Suppressor macrophage treated with lipopolysaccharide for 4 hours (primary cell): ENCODE measurements around the gene LUM.
"Not testable (repeated sequence)": the region's sequence is repeated elsewhere in the genome, so short reads cannot be mapped to it uniquely, and the experiment has no call there.

ENCODE experiments used
- DNase-seq: peaks from one replicate; pipeline ENCODE4 v3.0.0-alpha.2; 2020

The LUM gene

DNA sequence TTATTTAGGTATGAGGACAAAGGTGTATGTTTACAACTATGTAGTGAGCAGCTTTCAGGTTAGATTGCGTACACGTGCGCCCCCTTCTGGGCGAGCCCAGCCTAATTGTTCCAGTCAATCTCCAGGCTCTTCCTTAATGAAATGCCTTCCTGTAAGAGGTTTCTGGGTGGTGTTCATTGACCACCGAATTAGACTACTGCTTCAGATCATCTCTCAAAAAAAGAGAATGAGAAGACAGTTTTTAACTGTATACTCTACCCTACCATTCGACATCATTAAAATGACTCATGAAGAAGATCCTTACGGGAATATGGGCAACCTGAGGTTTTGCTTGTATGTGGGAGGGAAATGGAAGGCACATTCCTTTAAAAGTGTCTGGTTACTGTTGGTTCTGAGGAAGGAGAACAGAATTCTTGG lies 2.1 kb downstream of the LUM start:
- DNase-seq = peak; percentile 59

DNA sequence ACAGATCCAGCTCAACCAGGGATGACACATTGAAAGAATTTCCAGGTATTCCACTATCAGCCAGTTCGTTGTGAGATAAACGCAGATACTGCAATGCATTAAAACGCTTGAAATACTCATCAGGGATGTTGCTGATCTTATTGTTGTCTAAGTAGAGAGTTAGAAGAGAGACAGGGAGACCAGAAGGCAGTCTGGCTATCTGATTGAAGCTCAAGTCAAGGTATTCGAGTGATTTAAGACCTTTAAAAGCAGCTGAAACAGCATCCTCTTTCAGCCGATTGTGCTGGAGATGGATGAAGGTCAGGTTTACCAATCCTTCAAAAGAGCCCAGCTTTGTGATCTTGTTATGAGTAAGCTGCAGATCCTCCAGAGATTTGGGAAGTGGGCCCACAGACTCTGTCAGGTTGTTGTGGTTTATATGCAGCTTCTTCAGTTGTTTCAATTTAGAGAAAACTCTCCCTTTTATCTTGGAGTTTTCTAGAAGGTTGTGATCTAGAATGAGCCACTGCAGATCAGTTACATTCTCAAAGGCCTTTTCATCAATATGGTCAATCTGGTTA lies 3.0 kb downstream of the LUM start:
- no peak for DNase-seq

DNA sequence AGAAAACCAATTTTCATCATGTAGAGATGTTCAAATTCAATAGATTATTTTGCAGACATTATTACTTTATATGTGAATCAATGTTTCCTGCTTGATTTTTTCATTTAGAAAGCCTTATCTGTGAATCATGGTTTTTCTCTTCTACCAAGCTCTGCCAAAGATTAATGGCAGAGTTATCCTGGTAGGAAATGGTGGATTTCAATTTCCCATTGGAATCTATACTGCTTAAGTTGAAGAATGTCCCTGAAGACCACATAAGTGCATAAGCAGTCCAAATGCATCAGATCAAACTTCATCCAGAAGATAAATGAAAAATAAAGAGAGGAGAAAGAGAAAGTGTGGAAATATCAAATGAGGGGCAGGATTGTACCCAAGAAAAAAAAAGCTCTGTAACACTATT lies 5.0 kb downstream of the LUM start:
- no peak for DNase-seq

DNA sequence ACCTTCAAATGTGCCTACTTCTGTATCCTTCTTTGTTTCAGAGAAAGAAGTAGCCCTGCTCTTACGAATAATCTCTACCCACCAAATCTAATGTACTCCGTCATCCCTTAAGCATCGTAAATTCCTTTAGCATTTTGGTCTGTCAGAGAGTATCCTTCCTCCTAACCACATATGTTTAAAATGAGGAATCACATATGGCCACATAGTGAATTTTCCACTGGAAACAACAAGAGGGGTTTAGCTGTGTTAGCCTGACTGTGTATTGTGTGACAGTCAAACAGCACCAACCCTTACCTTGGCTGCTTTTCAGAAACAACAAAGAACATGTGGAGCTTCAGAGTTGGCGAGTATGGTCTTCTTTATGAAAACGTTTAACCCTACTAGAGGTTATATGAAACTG lies 5.5 kb downstream of the LUM start:
- no peak for DNase-seq

DNA sequence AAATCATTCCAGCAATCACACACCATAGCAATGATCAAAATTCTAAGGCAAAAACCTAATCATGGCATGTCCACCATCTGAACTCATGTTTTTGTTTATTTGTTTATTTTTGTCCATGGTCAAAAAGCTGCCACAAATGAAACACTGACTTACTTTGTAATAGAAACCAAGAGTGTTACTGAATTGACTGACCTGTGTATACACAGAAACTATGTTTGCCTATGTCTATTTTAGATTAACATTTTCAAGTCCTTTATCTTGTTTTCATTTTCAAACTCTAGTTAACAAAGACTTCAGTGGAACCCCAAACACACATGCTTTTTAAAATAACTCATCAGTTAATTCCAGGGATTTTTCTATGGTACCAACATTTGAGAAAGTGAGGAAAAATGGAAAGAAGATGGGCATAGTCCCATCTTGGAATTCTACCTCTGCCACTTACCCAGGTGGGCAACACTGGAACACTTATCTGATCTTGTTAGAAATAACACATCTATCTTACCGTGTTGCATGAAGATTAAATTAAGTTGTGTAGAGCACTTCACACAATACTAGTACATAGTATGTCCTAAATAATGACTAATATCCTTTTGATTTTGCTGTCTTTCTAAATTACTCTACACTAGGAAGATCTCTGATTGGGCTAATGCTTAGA lies 6.4 kb downstream of the LUM start:
- DNase-seq = no peak

DNA sequence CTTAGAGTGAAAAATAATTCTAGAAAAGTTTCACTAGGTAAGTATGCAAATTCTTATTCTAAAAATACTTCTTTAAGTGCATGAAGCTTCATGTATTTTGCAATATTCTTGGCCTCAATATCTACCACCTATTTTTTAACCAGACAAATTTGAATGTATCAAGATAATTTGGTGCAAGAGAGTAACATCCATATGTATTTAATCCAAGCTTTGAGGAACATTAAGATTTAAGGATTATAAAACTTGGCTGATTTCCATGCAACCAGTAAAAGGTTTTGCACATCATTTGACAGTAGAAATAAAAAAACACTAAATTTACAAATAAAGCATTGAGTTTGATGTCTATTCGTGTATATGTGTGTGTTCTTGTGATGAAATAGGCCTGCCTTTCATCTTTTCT lies 7.7 kb downstream of the LUM start:
- DNase-seq = no peak

DNA sequence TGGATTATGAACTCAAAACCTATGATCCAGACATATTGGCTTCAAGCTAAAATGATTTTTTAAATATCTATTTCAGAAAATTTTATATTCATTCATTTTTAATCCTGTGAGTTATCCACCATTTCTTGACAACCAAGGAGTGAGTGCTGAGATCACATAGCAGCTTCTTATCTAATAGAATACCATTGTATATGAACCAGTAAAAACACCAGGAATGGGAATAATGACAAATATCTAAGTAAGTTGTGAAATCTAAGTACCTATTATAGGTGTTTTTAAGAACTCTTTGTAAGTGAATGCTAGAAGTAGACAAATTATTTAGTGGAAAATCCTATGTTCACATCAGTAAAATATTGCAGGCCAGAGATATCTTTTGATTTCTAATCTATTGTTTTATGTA lies 8.2 kb downstream of the LUM start:
- no peak for DNase-seq

DNA sequence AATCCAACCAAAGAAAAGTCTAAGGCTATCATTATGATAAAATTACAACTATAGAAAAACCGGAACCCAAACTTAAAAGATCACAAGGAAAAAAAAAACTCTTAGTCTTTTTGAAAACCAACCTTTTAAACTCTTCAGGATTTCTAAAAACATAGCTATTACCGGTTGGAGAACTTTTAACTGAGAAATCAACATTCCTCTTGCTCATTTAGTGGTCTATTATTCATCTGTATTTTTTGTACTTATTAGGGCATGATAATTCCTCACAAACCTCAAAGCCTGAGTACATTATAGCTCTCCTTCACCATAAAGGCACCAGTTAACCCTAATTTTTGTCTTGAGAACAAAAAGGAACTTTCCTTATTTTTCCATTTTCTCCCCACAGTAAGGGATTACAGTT lies 10.4 kb downstream of the LUM start:
- DNase-seq = no peak

DNA sequence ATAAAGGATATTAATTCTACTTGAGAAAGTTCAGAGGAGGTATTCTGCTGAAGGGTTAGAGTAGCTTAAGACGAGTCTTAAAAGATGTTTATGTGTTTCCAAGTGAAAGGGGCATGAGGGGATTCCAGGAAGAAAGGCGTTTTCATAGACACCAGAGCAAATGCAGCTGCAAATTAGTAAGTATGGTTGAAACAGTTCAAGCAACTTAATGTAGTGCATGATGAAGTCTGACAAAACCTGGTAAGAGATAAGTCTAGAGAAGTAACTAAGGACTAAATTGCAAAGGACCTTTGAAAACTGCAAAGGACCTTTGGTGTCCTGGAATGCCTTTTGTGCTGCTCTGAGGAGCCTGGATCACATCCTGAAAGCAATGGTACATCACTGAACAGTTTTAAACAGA lies 11.5 kb downstream of the LUM start:
- DNase-seq = no peak

DNA sequence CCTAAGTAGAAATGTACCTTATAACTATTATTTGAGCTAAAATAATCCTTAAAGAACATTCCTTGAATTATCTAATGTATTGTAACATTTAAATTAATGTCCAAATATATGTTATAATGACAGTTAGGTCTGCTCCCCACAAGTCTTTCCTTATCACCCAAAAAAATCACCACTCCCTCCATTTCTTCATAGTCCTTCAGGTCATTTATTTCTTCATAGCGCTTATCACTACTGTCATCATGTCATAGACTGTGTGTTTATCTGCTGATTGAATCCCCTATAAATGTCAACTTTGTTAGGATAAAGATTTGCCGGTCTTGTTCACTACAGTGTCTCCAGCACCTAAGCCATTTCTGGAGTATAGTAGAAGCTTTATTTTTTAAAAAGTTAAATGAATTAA lies 12.0 kb downstream of the LUM start:
- no peak for DNase-seq

DNA sequence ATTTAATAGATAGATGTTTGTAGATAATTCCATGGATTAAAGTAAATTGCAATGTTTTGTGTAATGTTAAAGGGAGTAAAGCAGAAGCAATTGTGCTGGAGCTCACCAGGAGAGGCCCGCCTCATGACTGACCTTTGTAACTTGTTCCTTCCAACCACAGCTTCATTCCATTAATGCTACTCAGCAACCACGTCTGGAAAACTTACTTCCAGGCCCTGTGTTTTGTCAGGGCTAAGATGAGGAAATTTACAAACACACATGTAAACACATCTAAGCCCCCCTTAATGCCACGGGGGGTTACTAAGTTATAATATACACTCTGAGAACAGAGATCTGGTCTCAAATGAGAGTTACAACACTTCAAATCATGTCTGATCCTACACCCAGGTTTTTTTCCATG lies 12.4 kb downstream of the LUM start:
- DNase-seq = no peak

DNA sequence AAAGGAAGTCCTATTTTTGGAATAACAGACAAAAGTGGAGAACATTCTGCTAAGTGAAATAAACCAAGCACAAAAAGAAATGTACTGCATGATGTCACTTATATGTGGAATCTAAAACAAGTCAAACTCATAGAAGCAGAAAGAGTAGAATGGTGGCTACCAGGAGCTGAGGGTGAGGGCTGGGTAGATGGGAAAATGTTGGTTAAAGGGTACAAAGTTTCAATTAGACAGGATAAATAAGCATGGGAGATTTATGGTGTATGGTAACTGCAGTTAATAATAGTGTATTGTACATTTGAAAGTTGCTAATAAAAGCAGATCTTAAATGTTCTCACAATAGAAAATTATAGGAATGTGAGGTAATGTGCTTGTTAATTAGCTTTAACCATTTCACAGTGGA lies 12.8 kb downstream of the LUM start:
- DNase-seq = no peak

DNA sequence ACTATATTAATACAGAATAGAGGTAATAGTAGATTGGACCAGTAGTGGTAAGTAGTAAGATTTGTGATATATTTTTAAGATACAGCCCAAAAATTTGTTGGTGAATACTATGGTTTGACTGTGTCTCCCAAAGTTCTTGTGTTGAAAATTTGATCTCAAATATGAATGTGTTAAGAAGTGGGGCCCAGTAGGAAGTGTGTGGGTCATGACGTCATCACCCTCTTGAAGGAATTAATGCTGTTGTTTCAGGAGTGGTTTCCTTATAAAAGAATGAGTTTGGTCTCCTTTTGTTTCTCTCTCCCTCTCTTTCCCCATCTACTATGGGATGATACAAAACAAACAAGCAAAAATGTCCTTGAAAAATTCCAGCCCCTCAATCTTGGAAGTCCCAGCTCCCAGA lies 16.3 kb downstream of the LUM start:
- DNase-seq = no peak

DNA sequence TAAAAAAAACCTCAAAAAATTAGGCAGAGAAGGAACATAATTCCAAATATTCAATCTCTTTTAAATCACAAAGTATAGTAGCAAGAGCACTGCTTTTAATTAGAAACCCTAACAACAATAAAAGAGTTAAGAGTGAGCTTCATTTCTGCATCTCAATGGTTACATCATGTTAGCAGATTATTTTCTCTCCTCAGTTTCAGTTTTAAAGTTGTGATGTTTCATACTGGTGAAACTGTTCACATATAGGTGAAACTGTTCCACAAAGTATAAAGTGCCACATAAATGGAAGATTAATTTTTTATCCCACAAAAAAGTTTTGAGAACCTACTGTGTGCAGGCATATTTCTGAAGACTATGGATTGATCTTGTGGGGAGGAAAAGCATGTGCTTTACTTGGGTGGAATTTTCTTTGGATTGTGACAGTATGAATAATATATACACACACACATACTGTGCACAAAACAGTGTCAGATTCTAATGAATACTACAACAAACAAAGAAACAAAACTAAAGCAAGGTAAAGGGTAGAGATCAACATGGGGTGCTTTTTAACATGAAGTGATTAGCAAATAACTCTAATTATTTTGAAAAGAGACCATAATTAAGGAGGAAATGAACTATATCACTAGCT lies 17.1 kb downstream of the LUM start:
- no peak for DNase-seq

DNA sequence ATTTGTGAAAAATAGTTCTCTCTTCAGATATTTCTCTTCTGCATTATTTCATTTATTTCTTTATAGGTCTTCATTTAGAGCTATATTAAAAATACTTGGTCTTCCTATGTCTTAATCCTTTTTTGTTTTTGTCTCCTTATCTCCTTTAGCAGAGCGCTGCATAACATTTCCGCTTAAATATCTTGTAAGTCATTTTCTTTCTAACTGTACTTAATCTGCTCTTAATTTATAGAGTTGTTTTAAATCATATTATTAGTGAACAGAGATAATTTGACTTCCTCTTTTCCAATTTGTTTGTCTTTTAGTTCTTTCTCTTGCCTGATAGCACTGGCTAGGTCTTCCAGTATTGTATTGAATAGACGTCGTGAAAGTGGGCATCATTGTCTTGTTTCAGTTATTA lies 18.0 kb downstream of the LUM start:
- no peak for DNase-seq

DNA sequence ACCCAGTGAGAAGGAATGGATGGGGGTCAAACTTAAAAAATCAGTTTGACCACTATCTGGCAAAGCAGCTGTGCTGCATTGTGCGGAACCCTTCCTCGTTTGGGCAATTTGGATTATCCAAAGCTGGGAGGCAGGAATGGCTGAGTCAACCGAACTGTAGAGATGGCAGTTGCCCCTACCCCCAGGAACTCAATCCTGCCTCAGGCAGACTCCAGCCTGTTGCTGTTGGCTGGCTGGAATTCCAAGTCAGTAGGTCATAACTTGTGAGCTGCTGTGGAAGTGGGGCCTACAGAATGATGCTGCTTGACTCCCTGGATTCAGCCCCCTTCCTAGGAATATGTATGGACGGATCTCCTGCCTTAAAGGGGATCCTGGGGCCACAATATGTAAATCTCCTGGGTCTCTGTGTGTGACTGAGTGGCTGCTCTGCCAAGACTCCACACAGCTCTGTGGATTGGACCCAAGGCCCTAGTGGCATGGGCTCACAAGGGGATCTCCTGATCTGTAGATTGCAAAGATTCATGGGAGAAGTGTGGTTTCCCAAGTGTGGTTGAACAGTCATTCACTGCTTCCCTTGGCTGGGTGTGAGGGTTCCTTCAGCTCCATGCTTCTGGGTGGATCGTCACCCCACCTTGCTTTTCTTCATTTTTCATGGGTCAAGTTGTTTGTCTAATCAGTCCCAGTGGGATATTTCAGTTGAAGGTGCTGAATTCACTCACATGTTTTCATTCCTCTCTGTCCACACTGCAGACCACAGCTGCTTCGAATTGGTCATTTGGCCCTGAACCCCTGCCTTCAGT lies 19.2 kb downstream of the LUM start:
- DNase-seq = no peak

DNA sequence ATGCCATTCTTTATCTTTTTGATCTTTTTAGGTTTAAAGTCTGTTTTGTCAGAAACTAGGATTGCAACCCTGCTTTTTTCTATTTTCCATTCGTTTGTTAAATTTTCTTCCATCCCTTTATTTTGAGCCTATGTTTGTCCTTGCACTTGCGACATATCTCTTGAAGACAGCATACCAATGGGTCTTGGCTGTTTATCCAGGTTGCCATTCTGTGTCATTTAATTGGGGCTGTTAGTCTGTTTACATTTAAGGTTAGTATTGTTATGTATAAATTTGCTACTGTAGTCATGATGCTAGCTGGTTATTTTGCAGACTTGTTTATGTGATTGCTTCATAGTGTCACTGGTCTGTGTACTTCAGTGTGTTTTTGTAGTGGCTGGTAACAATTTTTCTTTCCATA lies 21.3 kb downstream of the LUM start:
- not testable (repeated sequence) for DNase-seq

DNA sequence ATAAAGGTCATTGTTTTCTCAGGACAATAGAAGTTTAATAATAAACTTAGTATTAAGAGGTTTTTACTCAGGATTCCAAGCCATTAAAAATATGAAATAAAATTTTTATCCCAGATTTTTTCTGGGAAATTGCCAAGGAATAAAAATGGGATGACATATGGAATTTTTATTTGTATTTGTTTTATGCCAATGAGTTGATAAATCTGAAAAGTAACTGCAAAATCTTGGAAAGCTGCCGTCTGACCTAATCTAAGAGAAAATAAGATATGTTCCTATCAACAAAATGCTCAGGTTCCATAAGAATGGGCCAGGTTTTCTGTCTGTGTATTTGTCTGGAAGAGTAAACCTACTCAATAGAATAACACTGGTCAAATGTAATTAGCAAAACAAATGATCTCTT lies 31.3 kb downstream of the LUM start:
- no peak for DNase-seq

DNA sequence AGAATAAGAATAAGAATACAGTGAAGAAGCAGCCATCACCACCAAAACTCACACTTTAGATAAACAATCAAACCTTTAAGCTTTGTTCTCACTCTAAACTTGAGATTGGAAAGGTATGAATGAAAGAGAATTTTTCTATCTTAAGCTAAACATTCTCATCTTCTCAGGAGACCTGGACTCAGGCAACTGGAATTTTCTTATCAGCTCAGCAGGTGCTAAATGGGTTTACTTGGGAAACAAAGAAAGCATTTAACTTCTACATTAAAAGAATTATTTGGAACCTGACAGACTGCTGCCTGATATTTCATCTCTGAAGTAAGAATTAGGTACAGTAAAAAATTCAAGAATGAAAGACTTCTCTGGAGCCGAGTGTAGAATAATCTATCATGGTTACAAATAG lies 32.8 kb downstream of the LUM start:
- no peak for DNase-seq

DNA sequence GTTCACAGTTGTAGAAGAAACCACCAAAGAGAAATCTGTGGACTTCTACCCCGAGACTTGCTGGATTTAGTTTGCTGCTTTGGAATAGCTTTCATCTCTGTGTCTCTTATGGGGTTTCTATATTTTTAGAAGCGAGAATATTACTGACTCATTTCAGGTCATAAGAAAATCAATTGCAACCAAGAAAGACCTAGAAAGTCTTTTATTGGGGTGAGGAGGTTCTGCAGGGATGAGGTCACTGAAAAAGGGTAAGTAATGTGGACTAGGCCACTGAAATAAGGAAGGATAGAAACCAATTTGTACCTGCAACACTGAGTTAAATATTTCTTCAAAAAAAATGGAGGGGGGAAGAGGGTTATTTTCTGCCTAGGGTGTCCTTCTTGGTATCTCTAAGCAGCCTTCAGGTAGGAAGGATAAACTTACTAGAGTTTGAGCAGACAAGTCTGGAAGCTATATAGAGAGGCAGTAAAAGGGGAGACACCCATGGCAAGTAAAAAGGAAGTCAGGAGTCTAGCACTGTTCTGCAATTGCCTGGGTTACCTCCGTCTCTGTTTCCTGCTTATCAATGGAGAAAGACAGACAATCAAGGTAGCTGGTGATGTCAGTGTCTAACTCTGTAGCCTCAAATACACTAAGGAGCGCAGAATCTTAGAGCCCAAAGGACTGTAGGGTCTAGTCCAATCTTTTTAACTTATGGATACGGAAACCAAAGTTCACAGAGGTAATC lies 33.9 kb downstream of the LUM start:
- DNase-seq = no peak

DNA sequence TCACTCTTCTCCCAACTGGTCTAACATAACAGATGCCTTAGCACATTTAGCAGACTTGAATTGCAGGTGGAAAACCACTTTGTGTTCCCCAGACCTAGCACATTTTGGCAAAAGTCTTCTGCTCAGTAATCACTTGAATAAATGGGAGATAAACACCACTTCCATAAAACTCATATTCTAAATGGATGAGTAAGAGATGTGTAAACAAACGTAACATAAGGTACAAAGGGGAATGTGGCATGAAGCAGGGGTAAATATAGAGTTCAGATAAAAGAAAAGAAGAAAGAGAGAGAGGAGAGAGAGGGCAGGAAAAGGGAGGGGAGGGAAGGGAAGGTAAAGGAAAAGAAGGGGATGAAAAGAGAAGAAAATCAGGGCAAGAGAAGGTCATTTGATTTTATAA lies 36.4 kb downstream of the LUM start:
- no peak for DNase-seq

DNA sequence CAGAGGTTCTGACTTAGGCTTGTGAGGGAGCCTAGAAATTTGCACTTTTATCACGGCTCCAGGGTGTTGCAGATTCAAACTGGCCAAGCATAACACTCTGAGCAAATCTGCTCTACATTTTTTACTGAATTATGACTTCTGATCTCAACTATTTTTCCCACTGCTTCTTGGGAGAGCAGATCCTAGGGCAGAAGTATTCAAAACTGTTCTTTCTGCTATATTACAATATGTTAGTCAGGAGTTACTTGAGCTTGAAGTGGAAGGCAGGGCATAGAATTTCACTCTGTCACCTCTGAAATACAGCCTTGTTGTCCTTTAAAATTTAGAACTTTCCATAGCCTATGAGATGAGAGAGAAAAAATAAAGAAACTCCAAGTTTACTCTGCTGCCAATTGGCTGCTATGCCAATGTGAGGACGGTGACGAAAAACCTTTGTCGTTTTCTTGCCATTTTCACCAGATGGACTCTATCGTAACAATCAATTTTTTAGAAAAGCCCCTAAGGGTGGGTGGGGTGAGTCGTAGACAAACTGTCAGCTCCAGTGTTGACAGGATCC lies 37.1 kb downstream of the LUM start:
- DNase-seq = no peak

DNA sequence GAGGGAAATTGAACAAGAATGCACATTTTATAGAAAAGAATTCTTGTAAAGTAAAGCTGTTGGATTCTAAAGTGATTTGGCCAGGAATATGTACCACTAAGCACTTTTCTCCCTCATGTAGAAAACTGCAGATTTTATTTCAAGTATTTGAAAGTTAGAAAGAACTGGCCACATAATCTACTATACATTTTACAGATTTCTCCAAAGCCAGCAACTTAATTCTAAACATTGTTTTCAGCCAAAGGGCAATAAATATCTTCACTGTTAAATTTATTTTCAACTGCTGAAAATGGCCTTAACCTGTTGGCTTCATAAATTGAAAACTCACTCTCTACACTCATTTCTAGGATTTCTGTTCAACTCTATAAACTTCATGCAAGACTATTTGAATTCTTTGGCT lies 37.9 kb downstream of the LUM start:
- DNase-seq = no peak
